ENCODE results near the gene MRPL36. TPM values are rescaled to one million over a fixed set of nuclear protein-coding genes. Genes with fewer than 3 reads are reported as not detected.

Gene MRPL36
- total RNA-seq, 1 donor from 2014 or later = 53.5 TPM

DNA sequence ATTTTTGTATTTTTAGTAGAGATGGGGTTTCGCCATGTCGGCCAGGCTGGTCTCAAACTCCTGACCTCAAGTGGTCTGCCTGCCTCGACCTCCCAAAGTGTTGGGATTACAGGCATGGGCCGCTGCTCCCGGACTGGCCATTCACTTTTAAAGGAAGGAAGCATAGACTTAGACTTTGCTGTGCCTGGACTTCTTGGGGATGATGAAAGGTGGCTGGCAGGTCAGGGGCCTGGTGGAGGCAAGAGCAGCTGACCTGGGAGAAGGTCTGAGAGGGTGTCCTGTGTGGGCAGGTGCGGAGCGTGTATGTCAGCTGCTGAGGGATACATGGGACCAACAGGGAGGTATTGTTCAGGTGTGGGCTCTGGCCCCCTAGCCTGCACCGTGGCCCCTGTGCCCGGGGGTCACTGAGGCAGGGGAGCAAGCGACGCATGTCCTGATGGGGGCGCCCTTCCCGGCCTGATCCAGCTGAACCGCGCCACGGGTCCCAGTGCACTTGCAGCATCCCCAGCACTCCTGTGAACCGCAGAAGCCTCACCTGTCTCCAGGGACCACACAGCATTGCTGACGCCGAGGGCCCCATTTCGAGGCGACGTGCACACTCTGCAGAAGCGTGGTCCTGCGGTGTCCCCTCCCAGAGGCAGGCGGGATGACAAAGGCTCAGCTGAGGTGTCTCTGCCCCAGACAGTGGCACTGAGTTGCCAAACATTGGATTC is 24.6 kb upstream of the MRPL36 start:
- peaks cover 34% of the 10 kb centered on the region for H3K36me3 Mint-ChIP-seq
- no peaks in the 10 kb centered on the region for H3K9me3 Mint-ChIP-seq
- H3K27ac Mint-ChIP-seq = no peak overlapping the region
- no peak overlapping the region for H3K4me3 Mint-ChIP-seq
- no peaks in the 10 kb centered on the region for H3K27me3 Mint-ChIP-seq
- no peak for DNase-seq (ENCODE audit: extremely low spot score, unreplicated experiment)
- TF ChIP-seq, protein P1, sequence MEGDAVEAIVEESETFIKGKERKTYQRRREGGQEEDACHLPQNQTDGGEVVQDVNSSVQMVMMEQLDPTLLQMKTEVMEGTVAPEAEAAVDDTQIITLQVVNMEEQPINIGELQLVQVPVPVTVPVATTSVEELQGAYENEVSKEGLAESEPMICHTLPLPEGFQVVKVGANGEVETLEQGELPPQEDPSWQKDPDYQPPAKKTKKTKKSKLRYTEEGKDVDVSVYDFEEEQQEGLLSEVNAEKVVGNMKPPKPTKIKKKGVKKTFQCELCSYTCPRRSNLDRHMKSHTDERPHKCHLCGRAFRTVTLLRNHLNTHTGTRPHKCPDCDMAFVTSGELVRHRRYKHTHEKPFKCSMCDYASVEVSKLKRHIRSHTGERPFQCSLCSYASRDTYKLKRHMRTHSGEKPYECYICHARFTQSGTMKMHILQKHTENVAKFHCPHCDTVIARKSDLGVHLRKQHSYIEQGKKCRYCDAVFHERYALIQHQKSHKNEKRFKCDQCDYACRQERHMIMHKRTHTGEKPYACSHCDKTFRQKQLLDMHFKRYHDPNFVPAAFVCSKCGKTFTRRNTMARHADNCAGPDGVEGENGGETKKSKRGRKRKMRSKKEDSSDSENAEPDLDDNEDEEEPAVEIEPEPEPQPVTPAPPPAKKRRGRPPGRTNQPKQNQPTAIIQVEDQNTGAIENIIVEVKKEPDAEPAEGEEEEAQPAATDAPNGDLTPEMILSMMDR (conservative IDR thresholded peaks at IDR 0.05) = no peak
- no peaks in the 10 kb centered on the region for H3K4me1 Mint-ChIP-seq (ENCODE audit: unreplicated experiment)

DNA sequence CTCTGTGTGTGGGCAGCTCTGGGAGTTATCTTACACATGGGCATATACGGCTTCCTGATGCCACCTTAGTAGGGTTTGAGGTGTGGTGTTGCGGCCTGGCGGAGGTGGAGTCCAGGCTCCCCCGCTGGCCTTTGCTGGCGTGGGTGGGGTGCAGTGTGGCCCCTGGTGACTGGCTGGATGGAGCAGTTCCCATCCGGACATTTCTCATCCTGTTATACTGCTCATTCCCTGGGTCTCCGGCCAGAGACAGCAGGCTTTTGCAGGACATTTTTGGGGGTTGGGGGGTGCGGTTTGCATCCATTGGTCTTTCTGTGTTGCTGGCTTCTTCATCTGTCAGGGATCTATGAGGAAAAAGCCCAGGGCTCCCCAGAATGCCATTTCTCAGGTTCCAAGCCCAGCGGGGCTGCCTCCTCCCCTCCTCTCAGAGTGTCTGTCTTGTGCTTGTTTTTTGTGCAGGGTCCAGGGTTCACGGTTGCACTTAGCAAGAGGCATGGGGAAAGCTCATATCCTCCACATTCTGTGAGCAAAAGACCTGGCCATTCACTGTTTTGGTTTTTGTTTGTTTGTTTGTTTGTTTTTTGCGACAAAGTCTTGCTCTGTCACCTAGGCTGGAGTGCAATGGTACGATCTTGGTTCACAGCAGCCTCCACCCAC is 23.9 kb upstream of the MRPL36 start:
- no peak overlapping the region for H3K27ac Mint-ChIP-seq
- no peaks in the 10 kb centered on the region for H3K27me3 Mint-ChIP-seq
- no peak for DNase-seq (ENCODE audit: extremely low spot score, unreplicated experiment)
- peaks cover 41% of the 10 kb centered on the region for H3K36me3 Mint-ChIP-seq
- no peaks in the 10 kb centered on the region for H3K4me1 Mint-ChIP-seq (ENCODE audit: unreplicated experiment)
- TF ChIP-seq, protein P1 (conservative IDR thresholded peaks at IDR 0.05) = no peak
- no peak overlapping the region for H3K4me3 Mint-ChIP-seq
- H3K9me3 Mint-ChIP-seq = no peaks in the 10 kb centered on the region

DNA sequence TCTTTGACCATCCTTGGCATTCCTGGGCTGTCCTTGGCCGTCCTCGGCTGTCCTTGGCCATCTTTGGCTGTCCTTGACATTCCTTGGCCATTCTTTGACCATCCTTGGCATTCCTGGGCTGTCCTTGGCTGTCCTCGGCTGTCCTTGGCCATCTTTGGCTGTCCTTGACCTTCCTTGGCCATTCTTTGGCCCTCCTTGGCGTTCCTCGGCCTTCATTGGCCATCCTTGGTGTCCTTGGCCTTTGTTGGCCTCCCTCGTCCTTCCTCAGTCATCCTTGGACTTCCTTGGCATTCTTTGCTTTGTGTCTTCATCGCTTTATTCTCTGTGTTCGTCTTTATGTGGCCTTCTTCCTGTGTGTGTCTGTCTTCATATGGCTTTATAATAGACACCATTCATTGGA is 22.2 kb upstream of the MRPL36 start:
- Mint-ChIP-seq H3K36me3 (peaks cover 51% of the 10 kb centered on the region), H3K4me1 (ENCODE audit: unreplicated experiment) (no peaks in the 10 kb centered on the region), H3K27me3 (no peaks in the 10 kb centered on the region), H3K9me3 (no peaks in the 10 kb centered on the region), H3K27ac (no peak overlapping the region), H3K4me3 (no peak overlapping the region)
- DNase-seq (ENCODE audit: extremely low spot score, unreplicated experiment) = no peak
- TF ChIP-seq, protein P1 (conservative IDR thresholded peaks at IDR 0.05) = no peak

DNA sequence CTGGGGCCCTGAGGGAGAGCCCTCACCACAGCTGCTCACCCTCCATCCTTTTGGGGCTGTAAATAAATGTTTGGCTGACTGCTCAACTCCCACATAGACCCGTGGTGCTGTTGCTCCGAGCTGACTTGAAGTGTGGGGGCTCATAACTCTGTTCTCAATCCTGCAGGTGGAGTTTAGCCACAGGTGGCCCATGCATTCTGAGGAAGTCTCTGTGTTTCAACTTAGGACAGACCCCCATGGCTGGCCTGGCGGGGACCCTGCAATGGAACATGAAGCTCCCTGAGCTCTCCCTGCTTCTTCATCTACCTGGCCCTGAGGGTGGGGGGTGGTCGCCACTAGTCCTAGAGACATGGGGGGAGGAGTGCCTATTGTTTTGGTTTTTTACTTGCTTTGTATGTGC is 21.3 kb upstream of the MRPL36 start:
- H3K9me3 Mint-ChIP-seq = no peaks in the 10 kb centered on the region
- DNase-seq (ENCODE audit: extremely low spot score, unreplicated experiment) = no peak
- TF ChIP-seq, protein P1 (conservative IDR thresholded peaks at IDR 0.05) = no peak
- H3K27me3 Mint-ChIP-seq = no peaks in the 10 kb centered on the region
- no peak overlapping the region for H3K27ac Mint-ChIP-seq
- peaks cover 54% of the 10 kb centered on the region for H3K36me3 Mint-ChIP-seq
- no peak overlapping the region for H3K4me3 Mint-ChIP-seq
- no peaks in the 10 kb centered on the region for H3K4me1 Mint-ChIP-seq (ENCODE audit: unreplicated experiment)

DNA sequence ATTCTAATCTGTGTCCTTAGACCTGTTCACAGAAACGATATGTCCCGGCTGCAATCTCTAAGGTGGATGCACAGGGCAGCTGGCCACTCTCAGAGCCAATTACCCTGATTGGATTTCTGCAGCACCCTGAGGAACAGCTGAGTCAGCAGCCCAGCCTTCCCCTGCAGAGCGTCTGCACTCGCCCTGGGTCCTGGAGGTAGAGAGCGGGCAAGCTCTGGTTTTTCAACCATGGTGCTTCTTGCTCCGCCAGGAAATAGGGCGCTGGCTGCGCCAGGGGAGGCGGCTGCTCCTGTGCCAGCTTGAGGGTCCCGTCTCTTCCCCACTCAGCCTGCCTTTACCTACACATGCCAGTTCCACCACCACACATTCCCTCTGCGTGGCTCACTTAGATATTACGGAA is 20.7 kb upstream of the MRPL36 start:
- Mint-ChIP-seq H3K27ac (no peak overlapping the region), H3K27me3 (no peaks in the 10 kb centered on the region), H3K36me3 (peaks cover 55% of the 10 kb centered on the region), H3K4me1 (ENCODE audit: unreplicated experiment) (no peaks in the 10 kb centered on the region), H3K9me3 (no peaks in the 10 kb centered on the region), H3K4me3 (no peak overlapping the region)
- TF ChIP-seq, protein P1 (conservative IDR thresholded peaks at IDR 0.05) = no peak
- DNase-seq (ENCODE audit: extremely low spot score, unreplicated experiment) = no peak
